HCT116 (cell line): ENCODE measurements around the gene PCYT1A. TPM values are rescaled to one million over a fixed set of nuclear protein-coding genes. Genes with fewer than 3 reads are reported as not detected.

ENCODE experiments used
- ATAC-seq: fragments of 200-7000 bp; cut with Tn5 transposase; 2 replicates; pipeline ENCODE4 v1.9.1; 2020; ENCODE audit warnings: mild to moderate bottlenecking, moderate library complexity
- BruUV-seq: library from RNA; stranded (reverse); fragments of 400-500 nt; replicated peaks from 2 replicates; lab custom pipeline; 2021; lab: Mats Ljungman, UMichigan
- CTCF ChIA-PET: fragments of 300-600 bp; sonication (Branson Sonifier 250); formaldehyde crosslinking; loops from one replicate; lab custom pipeline; 2021; ENCODE audit warnings: antibody characterized with exemption; lab: Charles Lee
- POLR2A ChIA-PET: fragments of 300-600, 350-600 bp; sonication (Branson Sonifier 250); formaldehyde crosslinking; loops from one replicate; lab custom pipeline; 2021; ENCODE audit warnings: antibody characterized with exemption; lab: Charles Lee
- RAD21 ChIA-PET, 2 experiments: fragments of 300-600 bp; sonication (Branson Sonifier 250); formaldehyde crosslinking; loops; one replicate each; lab custom pipeline; 2023; ENCODE audit warnings: low total read pairs in 2 of 2; ENCODE audit not compliant: uncharacterized antibody in 2 of 2, unreplicated experiment in 2 of 2, low non-redundant PET in 1 of 2; lab: Charles Lee
- DNase-seq: peaks from one replicate; pipeline ENCODE4 v3.0.0-alpha.2; 2010; ENCODE audit warnings: low read depth, low spot score
- H2AFZ ChIP-seq: fragments of 200-600 bp; shearing (Covaris generic), sonication (generic); 2 replicates; pipeline ENCODE4 v1.6.1; 2017; ENCODE audit warnings: low read depth, mixed run types, mixed read lengths, antibody characterized with exemption, low read length; ENCODE audit not compliant: poor library complexity, severe bottlenecking
- H3K27ac ChIP-seq: 2 replicates; pipeline ENCODE4 v1.5.1; 2012; ENCODE audit warnings: low read depth, low read length
- H3K27me3 ChIP-seq: fragments of 200-600 bp; sonication (generic); 2 replicates; pipeline ENCODE4 v1.6.1; 2016; ENCODE audit warnings: mixed run types, low read length, mixed read lengths; ENCODE audit not compliant: insufficient read depth
- H3K36me3 ChIP-seq, 2 experiments: fragments of 200-500 bp in 1 of 2; fragments of 200-600 bp in 1 of 2; sonication (Bioruptor generic) in 1 of 2; sonication (generic) in 1 of 2; 2 replicates each; pipeline versions ENCODE4 v1.5.1 to v1.6.1; 2014 to 2016; ENCODE audit warnings: low read length in 2 of 2, inconsistent platforms in 1 of 2, mixed read lengths in 1 of 2, mixed run types in 1 of 2; ENCODE audit not compliant: insufficient read depth in 2 of 2, control insufficient read depth in 1 of 2
- H3K4me1 ChIP-seq, 2 experiments: fragments of 200-600 bp in 1 of 2; sonication (generic) in 1 of 2; 2 replicates each; pipeline versions ENCODE4 v1.5.1 to v1.6.1; 2012 to 2017; ENCODE audit warnings: low read length in 2 of 2, inconsistent platforms in 1 of 2, mild to moderate bottlenecking in 1 of 2, mixed read lengths in 1 of 2, mixed run types in 1 of 2, moderate library complexity in 1 of 2; ENCODE audit not compliant: insufficient read depth in 2 of 2, control insufficient read depth in 1 of 2
- H3K4me2 ChIP-seq: fragments of 200-600 bp; sonication (generic); 2 replicates; pipeline ENCODE4 v1.6.1; 2017; ENCODE audit warnings: mixed run types, low read length, mixed read lengths
- H3K4me3 ChIP-seq, 2 experiments: fragments of 200-600 bp in 1 of 2; sonication (generic) in 1 of 2; replicated peaks in 1 of 2; 2 replicates each; pipeline ENCODE4 v1.5.1; 2011 to 2016; ENCODE audit warnings: low read length in 2 of 2, control low read depth in 1 of 2, low read depth in 1 of 2, mild to moderate bottlenecking in 1 of 2, mixed read lengths in 1 of 2, mixed run types in 1 of 2
- H3K79me2 ChIP-seq: fragments of 200-600 bp; sonication (generic); 2 replicates; pipeline ENCODE4 v1.6.1; 2017; ENCODE audit warnings: mild to moderate bottlenecking, mixed run types, low read length, moderate library complexity, mixed read lengths; ENCODE audit not compliant: insufficient read depth
- H3K9ac ChIP-seq: fragments of 200-600 bp; sonication (generic); 2 replicates; pipeline ENCODE4 v1.6.1; 2016; ENCODE audit warnings: low read length, mixed read lengths
- H3K9me2 ChIP-seq: fragments of 200-600 bp; sonication (generic), shearing (Covaris generic); 2 replicates; pipeline ENCODE4 v1.6.1; 2017; ENCODE audit warnings: mixed run types, mild to moderate bottlenecking, moderate library complexity; ENCODE audit not compliant: insufficient read depth
- H3K9me3 ChIP-seq, 2 experiments: fragments of 200-500 bp in 1 of 2; fragments of 200-600 bp in 1 of 2; sonication (Bioruptor generic) in 1 of 2; sonication (generic) in 1 of 2; 2 replicates each; pipeline ENCODE4 v1.6.1; 2014 to 2017; ENCODE audit warnings: low read length in 2 of 2, mixed read lengths in 2 of 2, inconsistent platforms in 1 of 2, low read depth in 1 of 2, mild to moderate bottlenecking in 1 of 2, mixed run types in 1 of 2, moderate library complexity in 1 of 2; ENCODE audit not compliant: control insufficient read depth in 1 of 2, insufficient read depth in 1 of 2
- H4K20me1 ChIP-seq: fragments of 200-600 bp; sonication (generic), shearing (Covaris generic); 2 replicates; pipeline ENCODE4 v1.6.1; 2017; ENCODE audit warnings: mixed run types, mild to moderate bottlenecking, moderate library complexity; ENCODE audit not compliant: insufficient read depth
- EGR1 ChIP-seq: IDR thresholded peaks from 2 replicates; pipeline ENCODE4 v1.6.1; 2012; ENCODE audit warnings: low read depth
- ELF1 ChIP-seq: IDR thresholded peaks from 2 replicates; pipeline ENCODE4 v1.6.1; 2012; ENCODE audit warnings: low read depth, borderline replicate concordance
- POLR2AphosphoS5 ChIP-seq: IDR thresholded peaks from 2 replicates; pipeline ENCODE4 v1.6.1; 2011; ENCODE audit warnings: mild to moderate bottlenecking, low read depth, low read length, moderate library complexity
- SIN3A ChIP-seq: IDR thresholded peaks from 2 replicates; pipeline ENCODE4 v1.6.1; 2012; ENCODE audit warnings: low read depth
- SP1 ChIP-seq: IDR thresholded peaks from 2 replicates; pipeline ENCODE4 v1.6.1; 2012; ENCODE audit warnings: low read depth
- ZFX ChIP-seq: fragments of 450-650 bp; IDR thresholded peaks from 2 replicates; pipeline ENCODE4 v1.6.1; 2017
- ZNF274 ChIP-seq: fragments of 200-500 bp; sonication (Bioruptor generic); IDR thresholded peaks from 2 replicates; pipeline ENCODE4 v1.6.1; 2014; ENCODE audit warnings: mild to moderate bottlenecking, low read depth, low read length, inconsistent platforms
- intact Hi-C: fragments of 100-400 bp; cut with micrococcal nuclease; formaldehyde crosslinking; loops from 2 replicates; pipeline ENCODE4 v1.10.0; 2022
- total RNA-seq: library from RNA; stranded (reverse); gene quantifications from one replicate; pipeline ENCODE4 v1.2.1, GENCODE V29; 2021; ENCODE audit not compliant: unreplicated experiment
- TF ChIP-seq, protein P1 (sequence below): IDR thresholded peaks from 2 replicates; pipeline ENCODE4 v1.6.1; 2012; ENCODE audit warnings: low read depth
- TF ChIP-seq, protein P2 (sequence below): IDR thresholded peaks from 2 replicates; pipeline ENCODE4 v1.6.1; 2012
- TF ChIP-seq, protein P3 (sequence below): IDR thresholded peaks from 2 replicates; pipeline ENCODE4 v1.6.1; 2012

The PCYT1A gene
- total RNA-seq, 1 experiment from 2014 or later: 32.1 TPM

DNA sequence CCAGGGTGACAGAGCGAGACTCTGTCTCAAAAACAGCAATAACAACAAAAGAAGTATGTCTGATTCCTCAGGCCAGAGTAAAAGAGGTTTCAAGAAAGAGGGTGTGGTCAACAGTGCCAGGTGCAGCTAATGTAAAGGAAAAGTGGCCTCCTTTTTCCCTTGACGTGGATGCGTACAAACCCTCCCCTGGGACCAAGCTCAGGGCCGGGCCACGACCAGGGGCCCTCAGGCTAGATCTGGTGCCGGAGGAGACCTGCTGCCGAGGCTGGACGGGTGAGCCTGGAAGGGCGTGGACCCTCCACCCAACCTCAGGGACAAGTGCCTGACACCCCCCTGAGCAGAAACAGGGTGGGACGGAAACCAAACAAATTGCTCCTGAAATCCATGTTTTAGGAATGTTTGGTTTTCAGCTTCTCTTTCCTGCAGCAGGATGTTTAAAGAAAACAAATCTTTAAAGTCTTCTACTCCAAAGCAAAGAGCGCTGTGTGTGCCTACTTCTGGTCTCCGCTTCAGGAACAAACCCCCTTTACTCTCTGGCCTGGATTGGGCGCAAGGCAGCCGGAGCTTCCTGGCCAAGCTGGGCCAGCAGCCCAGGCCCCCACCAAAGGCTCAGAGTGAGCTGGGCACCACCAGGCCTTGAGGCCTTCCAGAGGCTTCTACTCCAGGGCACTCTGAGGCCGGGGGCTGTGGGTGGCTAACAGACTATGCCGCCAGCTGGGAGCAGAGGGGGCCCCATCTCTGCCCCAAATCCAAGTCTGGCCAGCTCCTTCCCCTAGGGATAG lies 97.8 kb downstream of the PCYT1A start:
- no TSS peak for BruUV-seq
- Histone ChIP-seq H2AFZ (no peak overlapping the region), H3K4me3 (no peak overlapping the region), H3K9me3 (no peaks in the 10 kb centered on the region), H3K9me2 (no peaks in the 10 kb centered on the region), H3K27ac (no peak overlapping the region), H3K36me3 (no peaks in the 10 kb centered on the region), H3K9ac (no peak overlapping the region), H4K20me1 (no peaks in the 10 kb centered on the region), H3K4me2 (no peak overlapping the region), H3K79me2 (no peaks in the 10 kb centered on the region), H3K27me3 (no peaks in the 10 kb centered on the region), H3K4me1 (no peaks in the 10 kb centered on the region)
- RAD21 ChIA-PET: no interaction called here
- CTCF ChIA-PET: no interaction called here
- POLR2A ChIA-PET: no interaction called here
- TF ChIP-seq SIN3A: no peak
- TF ChIP-seq ZNF274: no peak
- no peak for TF ChIP-seq ELF1
- TF ChIP-seq EGR1: no peak
- no peak for TF ChIP-seq POLR2AphosphoS5
- TF ChIP-seq, protein P1, sequence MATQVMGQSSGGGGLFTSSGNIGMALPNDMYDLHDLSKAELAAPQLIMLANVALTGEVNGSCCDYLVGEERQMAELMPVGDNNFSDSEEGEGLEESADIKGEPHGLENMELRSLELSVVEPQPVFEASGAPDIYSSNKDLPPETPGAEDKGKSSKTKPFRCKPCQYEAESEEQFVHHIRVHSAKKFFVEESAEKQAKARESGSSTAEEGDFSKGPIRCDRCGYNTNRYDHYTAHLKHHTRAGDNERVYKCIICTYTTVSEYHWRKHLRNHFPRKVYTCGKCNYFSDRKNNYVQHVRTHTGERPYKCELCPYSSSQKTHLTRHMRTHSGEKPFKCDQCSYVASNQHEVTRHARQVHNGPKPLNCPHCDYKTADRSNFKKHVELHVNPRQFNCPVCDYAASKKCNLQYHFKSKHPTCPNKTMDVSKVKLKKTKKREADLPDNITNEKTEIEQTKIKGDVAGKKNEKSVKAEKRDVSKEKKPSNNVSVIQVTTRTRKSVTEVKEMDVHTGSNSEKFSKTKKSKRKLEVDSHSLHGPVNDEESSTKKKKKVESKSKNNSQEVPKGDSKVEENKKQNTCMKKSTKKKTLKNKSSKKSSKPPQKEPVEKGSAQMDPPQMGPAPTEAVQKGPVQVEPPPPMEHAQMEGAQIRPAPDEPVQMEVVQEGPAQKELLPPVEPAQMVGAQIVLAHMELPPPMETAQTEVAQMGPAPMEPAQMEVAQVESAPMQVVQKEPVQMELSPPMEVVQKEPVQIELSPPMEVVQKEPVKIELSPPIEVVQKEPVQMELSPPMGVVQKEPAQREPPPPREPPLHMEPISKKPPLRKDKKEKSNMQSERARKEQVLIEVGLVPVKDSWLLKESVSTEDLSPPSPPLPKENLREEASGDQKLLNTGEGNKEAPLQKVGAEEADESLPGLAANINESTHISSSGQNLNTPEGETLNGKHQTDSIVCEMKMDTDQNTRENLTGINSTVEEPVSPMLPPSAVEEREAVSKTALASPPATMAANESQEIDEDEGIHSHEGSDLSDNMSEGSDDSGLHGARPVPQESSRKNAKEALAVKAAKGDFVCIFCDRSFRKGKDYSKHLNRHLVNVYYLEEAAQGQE: no peak
- TF ChIP-seq ZFX: no peak
- TF ChIP-seq, protein P2, sequence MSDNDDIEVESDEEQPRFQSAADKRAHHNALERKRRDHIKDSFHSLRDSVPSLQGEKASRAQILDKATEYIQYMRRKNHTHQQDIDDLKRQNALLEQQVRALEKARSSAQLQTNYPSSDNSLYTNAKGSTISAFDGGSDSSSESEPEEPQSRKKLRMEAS: no peak
- TF ChIP-seq, protein P3, sequence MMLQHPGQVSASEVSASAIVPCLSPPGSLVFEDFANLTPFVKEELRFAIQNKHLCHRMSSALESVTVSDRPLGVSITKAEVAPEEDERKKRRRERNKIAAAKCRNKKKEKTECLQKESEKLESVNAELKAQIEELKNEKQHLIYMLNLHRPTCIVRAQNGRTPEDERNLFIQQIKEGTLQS: no peak
- TF ChIP-seq SP1: no peak
- ATAC-seq: no peak
- no peak for DNase-seq
- intact Hi-C loops: no loop called here
